SK-N-MC (cell line): Measurements from ENCODE around the gene MAML2.

ENCODE experiments used
- DNase-seq: peaks from one replicate; pipeline ENCODE4 v3.0.0-alpha.2; 2011; ENCODE audit warnings: low read depth, low spot score
- H3K27ac ChIP-seq: fragments of 200-600 bp; sonication (generic); 2 replicates; pipeline ENCODE4 v1.5.1; 2016; ENCODE audit warnings: mixed run types
- H3K36me3 ChIP-seq: fragments of 200-600 bp; sonication (generic); 2 replicates; pipeline ENCODE4 v1.6.1; 2017; ENCODE audit warnings: antibody characterized with exemption, low read length, mixed read lengths; ENCODE audit not compliant: insufficient read depth
- H3K4me3 ChIP-seq: fragments of 200-600 bp; sonication (generic); 2 replicates; pipeline ENCODE4 v1.5.1; 2016
- H3K9ac ChIP-seq: fragments of 200-600 bp; sonication (generic); 2 replicates; pipeline ENCODE4 v1.8.0; 2017; ENCODE audit warnings: mixed run types, mixed read lengths; ENCODE audit not compliant: insufficient read length
- H3K9me3 ChIP-seq: fragments of 200-600 bp; sonication (generic); 2 replicates; pipeline ENCODE4 v1.6.1; 2017; ENCODE audit warnings: low read depth, mild to moderate bottlenecking, antibody characterized with exemption, low read length, moderate library complexity, mixed read lengths
- EZH2 ChIP-seq: fragments of 200-600 bp; sonication (generic); IDR thresholded peaks from one replicate; pipeline ENCODE4 v1.6.1; 2017; ENCODE audit warnings: antibody characterized with exemption
- FOXP2 ChIP-seq: optimal IDR thresholded peaks from 2 replicates; pipeline ENCODE3; 2011; ENCODE audit warnings: mild to moderate bottlenecking, moderate library complexity; ENCODE audit not compliant: insufficient read depth; ENCODE audit errors: extremely low read length, control extremely low read depth
- POLR2AphosphoS5 ChIP-seq: IDR thresholded peaks from 2 replicates; pipeline ENCODE4 v1.6.1; 2012; ENCODE audit warnings: mild to moderate bottlenecking, low read depth, low read length, borderline replicate concordance

Gene MAML2

GRCh38 chr11:95977534-95978174 is 365.3 kb downstream of the MAML2 start:
- Histone ChIP-seq H3K4me3 (no peak overlapping the region), H3K27ac (no peak overlapping the region), H3K9ac (no peak overlapping the region), H3K36me3 (no peaks in the 10 kb centered on the region), H3K9me3 (no peaks in the 10 kb centered on the region)
- no peak for TF ChIP-seq FOXP2
- TF ChIP-seq EZH2 = no peak
- TF ChIP-seq POLR2AphosphoS5 = no peak
- DNase-seq = no peak

- TF ChIP-seq POLR2AphosphoS5 (no peak), FOXP2 (no peak), EZH2 (no peak)
- no peak overlapping the region for H3K9ac ChIP-seq
- H3K27ac ChIP-seq = no peak overlapping the region
- no peak overlapping the region for H3K4me3 ChIP-seq
- no peaks in the 10 kb centered on the region for H3K9me3 ChIP-seq
- no peaks in the 10 kb centered on the region for H3K36me3 ChIP-seq
- no peak for DNase-seq
Observed at GRCh38 chr11:95976550-95976949, 366.4 kb downstream of the MAML2 start.

- no peak for TF ChIP-seq FOXP2
- no peak for TF ChIP-seq POLR2AphosphoS5
- no peak for TF ChIP-seq EZH2
- Histone ChIP-seq H3K4me3 (no peak overlapping the region), H3K9ac (no peak overlapping the region), H3K9me3 (no peaks in the 10 kb centered on the region), H3K27ac (no peak overlapping the region), H3K36me3 (no peaks in the 10 kb centered on the region)
- no peak for DNase-seq
Observed at GRCh38 chr11:95975343-95975742, 367.7 kb downstream of the MAML2 start.

GRCh38 chr11:95972060-95972459 is 370.9 kb downstream of the MAML2 start:
- Histone ChIP-seq H3K9ac (no peak overlapping the region), H3K9me3 (no peaks in the 10 kb centered on the region), H3K4me3 (no peak overlapping the region), H3K36me3 (no peaks in the 10 kb centered on the region), H3K27ac (no peak overlapping the region)
- TF ChIP-seq EZH2 (no peak), FOXP2 (no peak), POLR2AphosphoS5 (no peak)
- no peak for DNase-seq

- Histone ChIP-seq H3K9ac (no peak overlapping the region), H3K27ac (no peak overlapping the region), H3K4me3 (no peak overlapping the region), H3K9me3 (no peaks in the 10 kb centered on the region), H3K36me3 (no peaks in the 10 kb centered on the region)
- TF ChIP-seq POLR2AphosphoS5 (no peak), EZH2 (no peak), FOXP2 (no peak)
- no peak for DNase-seq
Observed at GRCh38 chr11:95968585-95968984, 374.4 kb downstream of the MAML2 start.

- Histone ChIP-seq H3K4me3 (no peak overlapping the region), H3K36me3 (no peaks in the 10 kb centered on the region), H3K9me3 (no peaks in the 10 kb centered on the region), H3K9ac (no peak overlapping the region), H3K27ac (no peak overlapping the region)
- TF ChIP-seq FOXP2 (no peak), POLR2AphosphoS5 (no peak), EZH2 (no peak)
- no peak for DNase-seq
Observed at GRCh38 chr11:95964281-95964680, 378.7 kb downstream of the MAML2 start.

GRCh38 chr11:95961758-95962157 is 381.2 kb downstream of the MAML2 start:
- no peak for DNase-seq
- H3K9ac ChIP-seq = no peak overlapping the region
- no peaks in the 10 kb centered on the region for H3K36me3 ChIP-seq
- no peak overlapping the region for H3K27ac ChIP-seq
- no peaks in the 10 kb centered on the region for H3K9me3 ChIP-seq
- no peak for TF ChIP-seq EZH2
- no peak overlapping the region for H3K4me3 ChIP-seq

GRCh38 chr11:95950905-95951304 is 392.1 kb downstream of the MAML2 start:
- Histone ChIP-seq H3K27ac (no peak overlapping the region), H3K9ac (no peak overlapping the region), H3K36me3 (no peaks in the 10 kb centered on the region), H3K4me3 (no peak overlapping the region), H3K9me3 (no peaks in the 10 kb centered on the region)
- no peak for DNase-seq
- TF ChIP-seq FOXP2 = no peak

GRCh38 chr11:95948637-95949036 is 394.4 kb downstream of the MAML2 start:
- Histone ChIP-seq H3K4me3 (no peak overlapping the region), H3K9me3 (peaks cover 3% of the 10 kb centered on the region; the same call in 1 of the 2 replicates), H3K36me3 (no peaks in the 10 kb centered on the region), H3K9ac (no peak overlapping the region), H3K27ac (no peak overlapping the region)
- DNase-seq = no peak
- TF ChIP-seq POLR2AphosphoS5 = no peak
- no peak for TF ChIP-seq FOXP2
- TF ChIP-seq EZH2 = no peak

GRCh38 chr11:95944623-95945022 is 398.4 kb downstream of the MAML2 start:
- no peak overlapping the region for H3K9ac ChIP-seq
- DNase-seq = no peak
- no peak overlapping the region for H3K4me3 ChIP-seq
- H3K9me3 ChIP-seq = peaks cover 3% of the 10 kb centered on the region; the same call in 1 of the 2 replicates
- TF ChIP-seq FOXP2 = no peak
- no peak for TF ChIP-seq POLR2AphosphoS5
- H3K27ac ChIP-seq = no peak overlapping the region
- no peaks in the 10 kb centered on the region for H3K36me3 ChIP-seq
